Stimulated activated memory B cell treated with anti-CD40 and anti-IgM and Interleukin-4, amounts not matched to agents 10 μg/mL and 1 μg/mL and 100 μg/mL, for 72 hours (primary cell): ENCODE measurements around the gene RFK.

Experiments used
- ATAC-seq: fragments of 150-1000 bp; cut with Tn5 transposase; 2 replicates; pipeline ENCODE4 v1.10.0; 2021
- H3K27ac Mint-ChIP-seq: one replicate; pipeline ENCODE4 v1.8.0; 2022; ENCODE audit warnings: mild to moderate bottlenecking, mixed read lengths
- H3K27me3 Mint-ChIP-seq: one replicate; pipeline ENCODE4 v1.8.0; 2022; ENCODE audit warnings: mixed read lengths
- H3K36me3 Mint-ChIP-seq: one replicate; pipeline ENCODE4 v1.8.0; 2022; ENCODE audit warnings: mixed read lengths
- H3K4me1 Mint-ChIP-seq: one replicate; pipeline ENCODE4 v1.8.0; 2022; ENCODE audit warnings: mixed read lengths
- H3K4me3 Mint-ChIP-seq: one replicate; pipeline ENCODE4 v1.8.0; 2022; ENCODE audit warnings: mild to moderate bottlenecking, moderate library complexity, mixed read lengths
- H3K9me3 Mint-ChIP-seq: one replicate; pipeline ENCODE4 v1.8.0; 2022; ENCODE audit warnings: mixed read lengths

Gene RFK

GRCh38 chr9:76338418-76338817 is 55.8 kb downstream of the RFK start:
- H3K27ac Mint-ChIP-seq, result no peak overlapping the region
- H3K4me3 Mint-ChIP-seq, result no peak overlapping the region
- peaks cover under 1% of the 10 kb centered on the region for H3K9me3 Mint-ChIP-seq
- no peaks in the 10 kb centered on the region for H3K4me1 Mint-ChIP-seq
- H3K36me3 Mint-ChIP-seq, result no peaks in the 10 kb centered on the region
- H3K27me3 Mint-ChIP-seq, result peaks cover 20% of the 10 kb centered on the region
- ATAC-seq, result no peak

GRCh38 chr9:76336027-76336426 is 58.2 kb downstream of the RFK start:
- ATAC-seq, result no peak
- Mint-ChIP-seq H3K4me1 (no peaks in the 10 kb centered on the region), H3K4me3 (no peak overlapping the region)

More at GRCh38 chr9:76336027-76336426, 58.2 kb downstream of the RFK start:
- Mint-ChIP-seq H3K27me3 (peaks cover 19% of the 10 kb centered on the region), H3K9me3 (no peaks in the 10 kb centered on the region), H3K27ac (no peak overlapping the region), H3K36me3 (no peaks in the 10 kb centered on the region)
